AG04450 (cell line): ENCODE measurements around the gene RHEX. TPM values are rescaled to one million over a fixed set of nuclear protein-coding genes. Genes with fewer than 3 reads are reported as not detected.

Experiments
- CTCF ChIA-PET: fragments of 300-600, 350-600 bp; formaldehyde crosslinking; extraction: SDS; loops from one replicate; lab custom pipeline; 2022; ENCODE audit warnings: antibody characterized with exemption, inconsistent platforms; lab: Charles Lee
- POLR2A ChIA-PET: fragments of 350-600 bp; formaldehyde crosslinking; extraction: SDS; loops from one replicate; lab custom pipeline; 2021; ENCODE audit warnings: antibody characterized with exemption, inconsistent platforms; lab: Yijun Ruan, JAX
- DNase-seq: peaks from one replicate; pipeline ENCODE4 v3.0.0-alpha.2; 2011; ENCODE audit warnings: low read depth, low spot score
- H3K27ac ChIP-seq: one replicate; pipeline ENCODE4 v1.5.1; 2012; ENCODE audit warnings: low read depth, low read length, control low read depth
- H3K27me3 ChIP-seq: one replicate; pipeline ENCODE4 v1.6.0; 2012; ENCODE audit warnings: low read length; ENCODE audit not compliant: control insufficient read depth, insufficient read depth
- H3K4me3 ChIP-seq: 2 replicates; pipeline ENCODE4 v1.5.1; 2011; ENCODE audit warnings: mild to moderate bottlenecking, low read depth, low read length, control low read depth
- H3K9me3 ChIP-seq: 2 replicates; pipeline ENCODE4 v1.5.1; 2012; ENCODE audit warnings: low read length; ENCODE audit not compliant: control insufficient read depth, insufficient read depth
- CTCF ChIP-seq: IDR thresholded peaks from 2 replicates; pipeline ENCODE4 v1.5.1; 2011; ENCODE audit warnings: low read depth, low read length, control low read depth, inconsistent platforms
- polyA plus RNA-seq: library from polyadenylated mRNA; depleted of rRNA; stranded (reverse); fragments of >200 nt; gene quantifications from 2 replicates; pipeline ENCODE4 v1.2.3, GENCODE V29; 2011

Gene RHEX
- polyA plus RNA-seq, 1 experiment: not detected

- ChIA-PET POLR2A (no interaction called here), CTCF (interaction anchor here (1.6 kb wide), 1 partner anchor 67 kb away, joined by 5 read pairs; no protein-coding TSS in a partner anchor)
- H3K27me3 ChIP-seq: peaks cover 45% of the 10 kb centered on the region
- no peak for DNase-seq
- TF ChIP-seq CTCF: no peak
- H3K9me3 ChIP-seq: no peaks in the 10 kb centered on the region
- H3K4me3 ChIP-seq: no peak overlapping the region
- H3K27ac ChIP-seq: no peak overlapping the region
Measured at GRCh38 chr1:206097381-206097780, 44.4 kb downstream of the RHEX start.

GRCh38 chr1:206098242-206098919 lies 45.4 kb downstream of the RHEX start:
- Histone ChIP-seq H3K27ac (no peak overlapping the region), H3K4me3 (no peak overlapping the region), H3K27me3 (peaks cover 46% of the 10 kb centered on the region), H3K9me3 (no peaks in the 10 kb centered on the region)
- TF ChIP-seq CTCF: no peak
- ChIA-PET CTCF (interaction anchor here (1.1 kb wide), 1 partner anchor 67 kb away, joined by 3 read pairs; no protein-coding TSS in a partner anchor), POLR2A (no interaction called here)
- no peak for DNase-seq

GRCh38 chr1:206100226-206100815 lies 47.3 kb downstream of the RHEX start:
- DNase-seq: no peak
- Histone ChIP-seq H3K27ac (no peak overlapping the region), H3K27me3 (peaks cover 48% of the 10 kb centered on the region), H3K4me3 (no peak overlapping the region), H3K9me3 (no peaks in the 10 kb centered on the region)
- no peak for TF ChIP-seq CTCF
- CTCF ChIA-PET: interaction anchor here (1.0 kb wide), 1 partner anchor 115 kb away, joined by 5 read pairs; no protein-coding TSS in a partner anchor
- POLR2A ChIA-PET: no interaction called here

- no peak overlapping the region for H3K27ac ChIP-seq
- H3K9me3 ChIP-seq: no peaks in the 10 kb centered on the region
- no peak for TF ChIP-seq CTCF
- no peak overlapping the region for H3K4me3 ChIP-seq
- no peak for DNase-seq
- POLR2A ChIA-PET: no interaction called here
- CTCF ChIA-PET: interaction anchor here (0.9 to 2.7 kb wide), 5 partner anchors 9 to 124 kb away, joined by 3 to 18 read pairs (median 5); no protein-coding TSS in a partner anchor
- H3K27me3 ChIP-seq: peaks cover 42% of the 10 kb centered on the region
Measured at GRCh38 chr1:206101351-206102045, 48.5 kb downstream of the RHEX start.
